Stimulated activated CD8-positive, alpha-beta memory T cell treated with anti-CD3 and anti-CD28 coated beads, Interleukin-15, amount 100 ng/mL, for 48 hours (primary cell): Measurements from ENCODE around the gene SPDEF.

ENCODE experiments used
- DNase-seq, 2 donors: peaks; one replicate each; pipeline ENCODE4 v3.0.0-alpha.2; 2020; ENCODE audit warnings: low read depth in 2 of 2

The SPDEF gene

DNA sequence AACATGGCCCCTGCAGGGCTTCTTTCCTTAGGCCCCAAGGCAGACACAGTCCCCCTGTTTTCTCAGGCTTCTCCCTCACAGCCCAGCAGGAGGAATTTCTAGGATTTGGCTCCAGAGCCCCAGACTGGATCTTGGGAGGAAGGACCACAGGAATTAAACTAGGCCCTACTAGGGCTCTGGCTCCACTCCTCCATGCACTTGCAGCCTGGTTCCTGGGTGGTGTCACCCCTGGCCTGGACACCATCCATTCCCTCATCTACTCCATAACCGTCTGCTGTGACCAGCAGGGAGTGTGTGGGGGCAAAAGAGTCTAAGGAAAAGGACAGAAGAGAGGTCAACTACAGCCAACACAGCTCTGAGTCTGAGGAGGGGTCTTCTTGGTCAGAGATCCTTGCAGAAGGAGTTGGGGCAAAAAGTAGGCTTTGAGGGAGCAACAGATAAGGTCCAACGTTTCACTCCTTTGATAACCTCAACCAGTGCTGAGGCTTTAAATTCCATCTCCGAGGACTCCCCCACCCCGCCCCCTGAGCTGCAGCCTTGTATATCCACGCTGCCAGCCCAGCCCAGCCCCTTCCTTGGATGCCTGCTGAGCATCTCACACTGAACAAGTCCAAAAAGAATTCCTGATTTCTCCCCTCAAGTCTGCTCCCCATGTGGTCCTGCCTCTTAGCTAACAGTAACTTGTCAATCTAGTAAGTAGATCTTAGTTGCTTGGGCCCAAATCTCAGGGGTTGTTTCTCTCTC lies 27.9 kb upstream of the SPDEF start:
- DNase-seq, result no peak

DNA sequence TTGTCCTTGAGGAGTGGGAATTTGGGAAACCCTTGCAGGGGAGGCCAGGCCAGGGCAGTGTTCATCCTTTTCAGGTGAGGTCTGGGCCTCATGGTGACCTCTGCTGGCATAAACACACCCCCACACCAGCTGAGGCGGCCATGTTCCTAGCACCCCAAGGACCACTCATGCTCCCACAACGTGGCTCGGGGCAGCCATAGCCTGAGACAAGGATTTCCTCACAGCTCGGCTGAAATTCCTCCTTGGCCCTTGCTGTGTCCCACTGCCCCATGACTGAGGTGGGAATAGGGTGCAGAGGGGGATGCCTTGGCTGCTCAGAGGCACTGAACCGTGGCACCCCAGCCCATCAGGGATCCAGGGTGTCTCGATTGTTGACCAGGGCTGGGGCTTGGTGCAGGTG lies 27.3 kb upstream of the SPDEF start:
- DNase-seq, result no peak

DNA sequence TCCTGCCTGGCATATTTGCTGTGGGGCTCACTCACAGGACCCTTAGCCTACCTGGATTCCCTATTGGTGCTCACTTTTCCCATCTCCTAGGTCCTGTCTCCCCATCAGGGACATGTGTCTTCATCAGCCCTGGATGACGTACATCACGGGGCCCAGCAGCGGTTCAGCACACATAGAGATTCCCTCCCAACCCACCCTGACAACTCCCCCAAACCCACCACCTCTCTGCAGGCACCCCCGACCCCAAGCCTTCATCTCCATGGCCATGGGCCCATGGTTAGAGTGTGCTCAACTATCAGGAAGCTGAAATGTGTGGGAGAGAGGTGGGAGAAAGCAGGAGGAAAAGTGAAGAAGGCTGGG lies 25.4 kb upstream of the SPDEF start:
- DNase-seq, result no peak

DNA sequence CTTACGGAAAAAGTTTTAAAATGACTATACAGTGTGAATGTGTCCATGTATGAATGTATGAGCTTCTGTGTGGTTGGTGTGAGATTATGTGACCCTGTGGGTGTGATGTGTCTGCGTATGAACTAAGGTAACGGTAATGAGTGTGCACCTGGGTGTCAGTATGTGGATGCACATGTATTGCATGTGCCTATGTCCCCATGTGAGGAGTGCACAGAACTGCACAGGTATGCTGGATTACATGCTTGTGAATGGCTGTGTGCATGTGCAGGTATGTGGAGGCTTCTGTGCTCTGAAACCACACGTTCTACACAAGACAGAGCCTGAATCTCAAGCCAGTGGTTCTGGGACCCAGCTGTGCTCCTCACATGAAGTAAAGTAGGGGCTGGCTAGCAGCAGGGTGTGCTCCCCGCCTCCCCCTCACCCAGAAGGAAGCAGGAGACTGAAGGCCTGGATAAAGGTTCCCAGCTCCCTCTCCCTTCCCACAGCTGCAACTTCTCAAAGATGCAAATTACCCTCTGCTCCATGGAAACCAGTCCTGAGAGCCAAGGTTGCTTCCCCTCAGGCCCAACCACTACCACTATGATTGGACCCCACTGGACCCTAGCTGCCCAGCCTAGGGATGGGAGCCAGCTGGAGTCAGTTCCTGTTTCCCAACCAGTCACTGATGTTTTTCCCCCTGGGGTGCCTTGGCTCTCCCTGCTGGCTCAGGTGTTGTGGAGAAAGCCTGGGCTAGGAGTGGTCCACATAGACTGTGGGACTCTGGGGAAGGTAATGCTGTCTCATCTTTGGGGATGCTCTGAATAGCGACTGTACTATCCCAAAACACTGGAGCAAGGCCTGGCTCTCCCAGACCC lies 24.8 kb upstream of the SPDEF start:
- DNase-seq, result no peak

DNA sequence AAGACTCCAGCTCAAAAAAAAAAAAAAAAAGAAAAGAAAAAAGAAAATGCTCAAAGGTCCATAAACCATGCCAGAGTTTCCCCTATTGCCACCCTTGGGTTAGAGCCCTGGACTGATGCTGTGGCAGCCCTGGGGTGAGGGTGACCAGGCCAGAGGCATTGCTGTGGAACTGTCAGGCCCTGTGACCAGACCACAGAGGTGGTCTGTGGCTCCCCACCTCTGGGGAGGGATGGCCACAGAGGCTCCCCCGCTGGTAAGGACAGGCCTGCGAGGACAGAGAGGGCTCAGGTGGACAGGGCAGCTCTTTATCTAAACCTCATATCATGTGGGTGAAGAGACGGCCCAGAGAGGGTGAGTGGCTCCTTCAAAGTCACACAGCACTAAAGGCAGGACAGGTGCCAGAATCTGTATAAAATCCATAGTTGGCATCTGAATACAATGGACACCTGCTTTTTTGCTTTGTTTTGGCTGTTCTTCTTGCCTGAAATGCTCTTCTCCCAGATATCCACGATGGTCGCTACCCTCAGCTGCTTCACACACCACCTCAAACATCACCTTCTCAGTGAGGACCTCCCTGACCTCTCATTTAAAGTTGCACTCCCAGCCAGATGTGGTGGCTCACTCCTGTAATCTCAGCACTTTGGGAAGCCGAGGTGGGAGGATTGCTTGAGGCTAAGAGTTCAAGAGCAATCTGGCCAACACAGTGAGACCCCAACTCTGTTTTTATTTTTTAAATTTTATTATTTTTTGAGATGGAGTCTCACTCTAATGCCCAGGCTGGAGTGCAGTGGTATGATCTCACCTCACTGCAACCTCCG lies 22.5 kb upstream of the SPDEF start:
- DNase-seq, result no peak

DNA sequence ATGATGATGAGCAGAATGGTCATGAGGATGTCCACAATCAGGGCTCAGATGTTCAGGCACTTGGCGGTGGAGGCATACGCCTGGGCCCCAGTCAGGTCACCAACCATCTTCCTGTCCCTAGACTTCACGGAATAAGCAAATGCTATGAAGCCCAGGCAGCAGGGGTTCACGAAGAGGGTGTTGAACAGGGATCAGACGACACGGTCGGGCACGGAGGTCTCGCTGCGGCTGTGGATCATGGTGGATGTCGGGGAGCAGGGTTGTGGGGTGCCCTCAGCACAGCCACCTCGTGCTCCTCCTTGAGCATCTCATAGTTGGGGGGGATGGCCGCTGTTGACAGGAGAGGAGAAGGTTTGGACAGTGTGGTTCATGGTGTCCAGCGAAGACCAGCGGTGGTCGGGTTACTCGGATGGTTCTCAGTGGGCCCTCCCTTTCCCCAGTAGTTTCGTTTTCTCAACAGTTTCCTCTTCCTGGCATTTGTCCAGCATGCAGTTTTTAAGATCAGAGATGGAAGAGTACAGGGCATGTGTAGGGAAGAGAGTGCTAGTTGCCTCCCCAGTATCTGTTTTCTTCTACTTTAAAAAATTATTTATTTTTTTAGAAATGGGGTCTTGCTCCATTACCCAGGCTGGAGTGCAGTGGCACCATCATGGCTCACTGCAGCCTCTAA lies 20.3 kb upstream of the SPDEF start:
- no peak for DNase-seq

DNA sequence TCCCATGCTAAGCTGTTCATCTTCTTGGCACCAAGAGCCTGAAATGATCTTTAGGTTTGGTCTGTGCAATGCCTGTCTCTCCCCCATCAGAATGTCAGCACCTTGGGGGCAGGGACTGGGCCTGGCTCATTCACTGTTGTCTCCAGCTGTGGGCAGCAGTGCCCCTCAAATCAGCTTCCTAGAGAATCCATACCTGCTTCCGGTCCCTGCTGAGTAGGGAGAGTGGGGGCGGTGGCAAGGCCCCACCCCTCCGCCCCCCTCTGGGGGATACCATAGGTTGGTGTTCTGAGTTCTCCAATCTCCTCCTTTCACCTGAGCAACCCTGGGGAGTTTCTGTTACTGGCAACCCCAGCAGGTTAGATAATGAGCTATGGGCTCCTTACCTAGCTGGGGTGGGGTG lies 19.2 kb upstream of the SPDEF start:
- no peak for DNase-seq

DNA sequence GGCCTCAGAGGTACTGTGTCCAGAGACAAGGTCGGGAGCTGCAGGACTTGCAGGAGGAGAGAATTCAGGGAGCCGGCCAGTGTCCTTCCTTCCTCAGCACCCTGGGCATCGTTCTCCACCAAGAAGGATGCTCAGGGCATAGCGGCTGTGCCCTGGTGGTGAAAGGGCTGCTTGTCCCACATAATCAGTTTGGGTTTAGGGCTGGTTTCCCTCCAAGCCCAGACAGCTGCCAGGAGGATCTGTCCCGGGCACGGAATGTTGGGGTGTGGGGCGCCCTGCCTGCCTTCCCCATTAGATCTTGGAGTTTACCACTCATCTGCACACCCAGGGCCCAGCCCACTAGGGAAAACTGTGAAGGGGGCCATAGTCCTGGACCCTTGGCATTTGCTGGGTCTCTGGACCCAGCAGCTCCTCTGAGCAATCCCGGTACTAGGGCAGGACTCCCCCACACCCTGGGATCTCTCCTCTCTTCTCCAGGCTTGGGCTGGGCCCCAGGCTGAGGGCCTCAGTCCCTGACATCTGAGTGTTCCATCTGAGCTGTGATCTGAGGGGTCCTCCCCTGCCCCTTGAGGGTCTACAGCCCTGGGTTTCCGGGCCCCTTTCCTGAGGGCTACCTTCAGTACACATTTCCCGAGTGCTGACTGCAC lies 18.6 kb upstream of the SPDEF start:
- DNase-seq, result no peak

DNA sequence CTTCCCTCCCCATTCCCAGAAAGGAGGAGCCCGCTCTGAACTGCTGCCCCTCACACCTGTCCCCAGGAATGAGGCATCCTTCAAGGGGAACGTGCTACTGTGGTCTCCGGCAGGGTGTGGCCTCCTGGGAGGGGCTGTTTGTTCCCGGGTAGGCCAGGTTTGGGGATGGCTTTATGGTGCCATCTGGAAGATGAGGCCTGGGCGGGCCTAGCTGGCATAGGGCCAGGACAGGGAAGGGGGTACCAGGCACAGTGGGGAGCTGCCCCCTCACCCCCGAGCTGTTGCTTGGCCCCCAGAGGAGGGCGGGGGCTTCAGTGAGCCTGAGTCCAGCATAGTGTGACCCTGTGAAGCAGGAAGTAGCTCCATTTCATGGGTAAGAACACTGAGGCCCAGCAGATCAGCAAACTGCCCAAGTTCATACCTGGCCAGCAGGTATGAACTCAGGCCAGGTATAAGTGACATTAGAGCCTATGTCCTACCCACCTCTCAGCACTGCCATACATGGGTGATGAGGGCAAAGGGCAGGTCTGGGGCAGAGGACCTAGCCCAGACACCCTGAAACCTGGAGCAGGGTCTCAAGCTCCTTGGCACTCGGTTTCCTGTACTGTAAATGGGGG lies 17.5 kb upstream of the SPDEF start:
- no peak for DNase-seq

DNA sequence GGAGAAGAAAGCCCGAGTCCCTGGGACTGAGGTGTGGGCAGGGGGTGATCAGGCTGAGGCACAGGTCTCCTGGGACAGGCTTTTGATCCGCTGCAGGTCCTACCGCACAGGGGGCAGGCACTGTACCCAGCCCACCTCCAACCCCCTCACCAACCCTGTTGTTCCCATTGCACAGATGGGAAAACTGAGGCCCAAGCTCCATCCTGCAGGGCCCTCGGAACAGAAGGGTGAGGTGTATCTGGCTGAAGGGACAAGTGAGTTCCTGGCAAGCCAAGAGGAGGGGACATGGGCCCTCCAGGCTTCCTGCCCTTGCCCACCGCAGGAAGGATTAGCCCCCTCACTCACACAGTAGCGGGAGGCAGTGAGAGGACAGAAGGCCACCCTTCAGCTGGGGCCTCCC lies 16.5 kb upstream of the SPDEF start:
- DNase-seq, result no peak

DNA sequence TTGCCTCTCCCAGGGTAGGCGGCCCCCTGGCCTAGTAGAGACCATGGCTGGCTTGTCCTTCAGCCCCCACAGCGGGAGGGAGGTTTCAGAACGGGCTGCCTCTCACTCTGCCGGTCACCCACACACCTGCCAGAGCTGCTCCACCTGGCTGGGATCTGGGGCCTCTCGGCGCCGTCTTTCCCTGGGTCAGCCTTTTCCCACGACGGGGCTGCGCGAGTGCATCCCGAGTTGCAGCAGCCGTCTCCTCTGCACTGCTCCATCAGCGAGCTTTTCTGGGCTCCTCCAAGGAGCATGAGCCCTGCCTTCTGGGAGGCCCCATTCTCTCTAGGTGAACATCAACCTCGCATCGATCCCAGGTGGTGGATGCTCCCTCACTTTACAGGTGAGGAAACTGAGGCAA lies 15.9 kb upstream of the SPDEF start:
- no peak for DNase-seq

DNA sequence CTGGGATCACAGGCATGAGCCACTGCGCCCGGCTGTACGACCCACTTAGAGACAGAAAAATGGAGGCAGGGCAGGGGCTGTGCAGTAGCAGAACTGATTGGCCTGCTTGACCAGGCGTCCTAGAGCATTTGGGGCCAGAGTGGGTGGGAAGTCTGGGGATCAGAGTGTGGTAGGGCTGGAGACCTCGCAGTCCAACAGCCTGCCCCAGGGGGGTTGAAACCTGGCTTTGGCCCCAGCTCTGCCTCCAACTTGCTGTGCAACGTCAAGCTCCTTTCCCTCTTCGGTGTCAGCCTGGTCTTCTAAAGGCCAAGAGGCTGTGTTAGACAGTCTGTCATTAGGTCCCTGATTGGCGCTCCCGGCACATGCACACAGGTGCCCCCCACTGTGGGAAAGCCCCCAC lies 15.3 kb upstream of the SPDEF start:
- no peak for DNase-seq

DNA sequence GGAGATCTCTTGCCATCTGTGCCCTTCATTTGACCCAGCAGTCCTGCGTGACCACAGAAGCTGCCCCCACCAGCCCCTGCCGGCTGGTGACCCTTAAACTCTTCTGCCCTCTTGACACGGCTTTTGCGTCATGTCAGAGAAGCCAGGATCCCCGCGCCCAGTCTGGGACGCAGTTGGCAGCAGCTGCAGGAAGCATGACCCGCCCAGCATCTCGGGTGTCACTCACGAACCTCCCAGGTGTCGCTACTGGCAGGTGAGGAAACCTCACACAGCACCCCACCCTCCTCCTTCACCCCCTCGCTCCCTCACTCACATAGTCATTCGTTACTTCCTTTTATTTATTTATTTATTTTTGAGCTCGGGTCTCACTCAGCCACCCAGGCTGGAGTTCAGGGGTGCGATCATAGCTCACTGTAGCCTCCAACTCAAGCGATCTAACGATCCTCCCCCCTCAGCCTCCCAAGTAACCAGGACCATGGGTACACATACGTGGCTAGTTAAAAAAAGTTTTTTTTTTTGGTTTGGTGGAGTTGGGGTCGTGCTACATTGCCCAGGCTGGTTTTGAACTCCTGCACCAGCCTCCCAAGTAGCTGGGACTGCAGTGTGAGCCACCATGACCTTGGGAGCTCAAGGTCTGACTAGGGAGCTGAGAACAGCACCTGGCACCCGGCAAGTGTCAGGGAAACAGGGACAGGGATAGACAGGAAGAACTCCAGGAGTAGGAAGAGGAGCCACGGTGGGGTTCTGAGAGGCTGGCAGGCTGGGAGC lies 14.1 kb upstream of the SPDEF start:
- no peak for DNase-seq

DNA sequence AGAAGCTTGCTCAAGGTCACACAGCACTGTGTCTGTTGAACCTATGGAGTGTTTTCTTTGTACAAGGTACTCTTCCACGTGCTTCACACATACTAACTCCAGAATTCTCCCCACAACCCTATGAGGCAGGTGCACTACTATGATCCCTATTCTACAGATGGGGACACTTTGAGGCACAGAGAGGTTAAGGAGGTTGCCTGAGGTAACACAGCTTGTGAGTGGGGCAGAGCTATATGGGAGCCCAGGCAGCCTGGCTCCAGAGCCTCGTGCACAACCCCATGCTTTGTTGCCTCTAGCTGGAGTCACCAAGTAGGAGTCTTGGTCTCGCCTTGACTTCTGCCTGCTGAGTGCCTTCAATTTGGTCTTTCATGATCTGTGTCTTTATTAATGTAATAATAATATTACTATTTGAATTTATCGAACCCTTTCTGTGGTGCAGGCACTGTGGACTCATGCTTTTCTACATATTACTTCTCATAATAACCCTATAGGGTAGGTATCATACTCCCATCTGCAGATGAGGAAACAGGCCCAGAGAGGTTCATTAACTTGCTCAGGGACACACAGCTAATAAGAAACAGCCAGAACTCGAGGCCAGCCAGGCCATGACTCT lies 13.3 kb upstream of the SPDEF start:
- DNase-seq, result no peak

DNA sequence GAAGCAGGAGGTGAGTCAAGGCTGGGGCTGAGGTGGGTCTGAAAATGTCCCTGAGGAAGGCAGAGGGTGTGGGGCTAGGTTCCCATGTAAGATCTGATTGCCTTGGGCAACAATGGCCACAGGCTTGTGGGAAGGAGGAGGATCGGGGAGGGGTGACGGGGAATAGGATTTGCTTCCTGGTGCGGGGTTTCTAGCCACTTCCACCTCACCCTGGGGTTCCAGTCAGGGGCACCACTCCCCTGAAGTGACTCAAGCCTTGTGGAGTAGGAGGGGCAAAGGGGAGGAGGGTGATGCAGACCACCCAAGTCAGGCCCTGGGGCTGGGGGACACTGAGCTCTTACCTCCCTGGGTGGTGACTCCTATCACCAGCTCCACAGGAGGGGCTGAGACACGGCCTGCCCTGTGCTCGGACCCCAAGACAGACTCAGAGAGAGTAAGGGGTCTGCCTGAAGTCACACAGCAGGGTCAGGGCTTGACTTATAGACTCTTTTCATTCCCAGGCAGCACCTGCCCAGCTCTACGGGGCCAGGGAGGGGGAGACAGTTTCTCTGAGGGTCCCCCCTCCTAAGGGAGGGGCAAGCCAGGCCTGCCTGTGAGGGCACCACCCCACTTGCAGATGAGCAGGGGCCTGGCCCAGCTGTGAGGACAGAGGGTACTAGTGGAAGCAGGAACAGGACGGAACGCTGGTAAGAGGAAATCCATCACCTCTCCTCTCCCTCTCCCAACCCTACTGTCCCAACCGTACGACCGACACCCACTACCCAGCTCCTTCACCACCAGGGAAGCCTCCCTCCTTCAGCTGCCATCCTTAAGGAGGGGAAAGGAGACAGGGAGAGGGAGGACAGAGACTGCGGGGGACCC lies 12.4 kb upstream of the SPDEF start:
- DNase-seq, result no peak

DNA sequence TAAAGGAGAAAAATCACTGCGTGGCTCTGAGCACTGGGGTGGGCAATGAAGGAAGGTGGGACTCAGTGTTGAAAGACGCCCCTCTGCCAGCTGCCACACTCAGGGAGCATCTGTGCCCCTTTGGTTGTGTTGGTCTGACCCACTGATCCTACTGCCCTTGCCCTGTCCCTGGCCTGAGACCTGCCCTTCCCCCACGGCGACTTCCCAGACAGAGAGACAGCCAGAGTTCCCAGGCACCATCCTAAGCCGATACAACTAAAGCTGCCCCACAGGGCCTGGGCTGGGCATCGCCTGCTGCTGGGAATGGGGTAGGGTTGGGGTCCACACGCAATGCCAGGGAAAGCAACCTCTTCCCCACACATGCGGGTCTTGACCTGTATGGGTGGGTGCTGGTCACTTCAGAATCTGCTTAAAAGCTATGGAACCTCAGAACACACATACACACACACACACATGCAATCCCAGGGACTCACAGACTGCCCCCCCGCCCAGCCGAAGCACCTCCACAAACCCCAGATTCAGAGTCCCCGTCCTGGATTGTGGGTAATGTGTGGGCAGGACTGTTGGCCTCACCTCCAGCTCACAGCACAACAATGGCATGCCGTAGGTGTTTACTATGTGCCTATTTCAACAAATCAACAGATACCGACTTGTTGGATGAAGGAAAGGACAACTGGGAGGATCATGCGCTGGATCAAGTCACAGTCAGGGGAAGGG lies 10.9 kb upstream of the SPDEF start:
- DNase-seq, result no peak

DNA sequence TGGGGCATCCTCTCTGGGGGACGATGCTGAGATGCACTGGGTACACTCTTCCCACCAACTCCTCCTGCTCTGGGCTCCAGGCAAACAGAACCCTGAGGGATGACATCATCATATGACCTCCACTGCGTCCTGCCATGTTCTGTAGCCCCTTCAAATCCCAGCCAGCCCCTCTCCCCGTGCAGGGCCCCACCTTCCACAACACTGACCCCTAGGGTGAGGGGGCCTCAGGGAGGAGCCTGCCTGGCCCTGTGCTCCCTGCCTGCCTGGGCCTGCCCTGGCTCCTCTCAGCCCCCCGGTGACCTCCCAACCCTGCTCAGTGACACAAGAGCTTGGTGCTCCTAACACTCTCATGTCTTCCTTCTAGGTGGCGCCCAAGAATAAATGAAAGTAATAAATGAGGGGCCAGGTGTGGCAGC lies 9.6 kb upstream of the SPDEF start:
- no peak for DNase-seq

DNA sequence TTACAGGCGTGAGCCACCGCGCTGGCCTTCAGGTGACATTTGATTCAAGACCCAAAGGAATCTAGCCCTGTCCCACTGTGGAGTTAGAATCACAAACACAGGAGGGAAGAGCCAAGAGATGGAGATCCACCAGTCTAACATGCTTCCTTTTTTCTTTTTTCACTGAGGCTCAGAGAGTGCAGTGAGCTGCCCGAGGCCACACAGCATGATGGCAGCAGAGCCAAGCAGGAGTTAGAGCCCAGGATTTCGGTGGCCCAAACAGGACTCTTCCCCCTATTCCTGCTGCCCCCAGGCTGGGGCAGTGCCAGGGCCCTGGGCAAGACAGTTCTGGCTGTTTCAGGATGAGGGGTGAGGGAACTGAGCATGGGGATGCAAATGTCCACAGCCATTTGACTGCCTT lies 8.1 kb upstream of the SPDEF start:
- no peak for DNase-seq
